ENCODE data around the gene RGS7.
"Not testable (repeated sequence)": the region's sequence is repeated elsewhere in the genome, so short reads cannot be mapped to it uniquely, and the experiment has no call there.

RGS7 gene

GRCh38 chr1:240763771-240764170 lies 593.2 kb downstream of the RGS7 start:
- no peak for DNase-seq

DNA sequence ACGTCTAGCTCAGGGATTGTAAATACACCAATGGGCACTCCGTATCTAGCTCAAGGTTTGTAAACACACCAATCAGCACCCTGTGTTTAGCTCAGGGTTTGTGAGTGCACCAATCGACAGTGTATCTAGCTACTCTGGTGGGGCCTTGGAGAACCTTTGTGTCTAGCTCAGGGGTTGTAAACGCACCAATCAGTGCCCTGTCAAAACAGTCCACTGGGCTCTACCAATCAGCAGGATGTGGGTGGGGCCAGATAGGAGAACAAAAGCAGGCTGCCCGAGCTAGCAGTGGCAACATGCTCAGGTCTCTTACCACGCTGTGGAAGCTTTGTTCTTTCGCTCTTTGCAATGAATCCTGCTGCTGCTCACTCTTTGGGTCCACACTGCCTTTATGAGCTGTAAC lies 593.9 kb downstream of the RGS7 start:
- DNase-seq: not testable (repeated sequence)

- not testable (repeated sequence) for DNase-seq
Observed at GRCh38 chr1:240762471-240762987, 594.5 kb downstream of the RGS7 start.

DNA sequence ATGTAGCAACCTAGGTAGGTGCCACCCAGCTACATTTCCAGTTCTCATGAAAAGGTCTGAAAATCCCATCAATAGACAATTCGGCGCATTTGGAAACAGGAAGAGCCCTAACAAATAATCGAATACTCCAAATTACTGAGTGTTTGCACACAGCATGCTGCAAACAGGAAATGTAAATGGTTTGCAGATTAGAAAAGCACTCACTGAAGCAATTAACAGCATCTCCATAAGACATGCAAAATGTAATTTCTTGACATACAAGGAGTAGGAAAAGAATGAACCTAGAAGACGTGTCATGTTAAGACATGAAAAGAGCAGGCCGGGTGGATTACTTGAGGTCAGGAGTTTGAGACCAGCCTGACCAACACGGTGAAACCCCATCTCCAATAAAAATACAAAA lies 598.2 kb downstream of the RGS7 start:
- not testable (repeated sequence) for DNase-seq

GRCh38 chr1:240758296-240758695 lies 598.7 kb downstream of the RGS7 start:
- no peak for DNase-seq

DNA sequence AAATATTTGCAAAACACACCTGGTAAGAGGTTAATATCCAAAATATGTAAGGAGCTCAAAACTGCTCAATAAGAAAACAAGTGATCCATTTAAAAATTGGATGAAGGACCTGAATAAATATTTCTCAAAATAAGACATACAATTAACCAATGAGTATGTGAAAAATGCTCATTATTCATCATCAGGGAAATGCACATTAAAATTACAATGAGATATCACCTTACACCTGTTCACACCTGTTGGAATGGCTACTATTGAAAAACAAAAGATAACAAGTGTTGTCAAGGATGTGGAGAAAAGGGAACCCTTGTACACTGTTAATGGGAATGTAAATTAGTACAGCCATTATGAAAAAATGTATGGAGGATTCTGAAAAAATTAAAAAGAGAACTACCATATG lies 609.1 kb downstream of the RGS7 start:
- no peak for DNase-seq

DNA sequence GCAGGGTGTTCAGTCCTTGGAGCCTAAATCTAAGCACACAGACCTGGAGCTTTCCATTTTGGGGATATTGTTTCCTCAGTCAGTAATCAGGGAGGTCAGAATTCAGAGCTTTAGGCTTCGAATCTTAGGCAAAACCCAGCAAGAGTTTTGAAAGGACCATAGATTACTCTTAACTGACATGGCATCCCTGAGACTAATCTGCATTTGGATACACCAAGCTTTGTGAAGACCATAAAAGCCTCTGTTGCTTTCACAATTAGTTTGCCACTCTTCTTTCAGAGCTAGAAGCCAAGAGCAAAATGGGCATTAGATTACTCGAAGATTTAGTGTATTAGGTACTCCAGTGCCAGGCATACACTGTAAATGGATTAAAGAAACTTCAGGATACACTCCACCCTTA lies 613.3 kb downstream of the RGS7 start:
- DNase-seq: no peak

DNA sequence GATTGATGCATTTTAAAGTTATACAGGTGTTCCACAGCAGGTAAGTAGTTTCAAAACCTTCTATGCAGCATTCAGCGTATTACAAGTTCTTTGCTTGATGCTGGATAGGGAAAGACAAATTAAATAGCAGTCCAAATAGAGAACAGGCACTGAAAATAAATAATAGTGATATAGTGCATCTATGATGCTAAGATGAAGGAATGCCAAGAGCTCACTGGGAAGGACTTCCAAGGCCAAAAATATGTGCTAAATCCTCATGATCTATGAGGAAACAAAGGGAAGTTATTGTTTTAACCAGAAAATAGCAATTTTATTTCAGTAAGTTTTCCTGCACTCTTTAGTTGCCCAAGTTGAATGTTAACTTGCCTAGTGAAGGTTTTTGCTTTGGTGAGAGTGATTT lies 617.3 kb downstream of the RGS7 start:
- DNase-seq: no peak

GRCh38 chr1:240739139-240739538 lies 617.9 kb downstream of the RGS7 start:
- no peak for DNase-seq

DNA sequence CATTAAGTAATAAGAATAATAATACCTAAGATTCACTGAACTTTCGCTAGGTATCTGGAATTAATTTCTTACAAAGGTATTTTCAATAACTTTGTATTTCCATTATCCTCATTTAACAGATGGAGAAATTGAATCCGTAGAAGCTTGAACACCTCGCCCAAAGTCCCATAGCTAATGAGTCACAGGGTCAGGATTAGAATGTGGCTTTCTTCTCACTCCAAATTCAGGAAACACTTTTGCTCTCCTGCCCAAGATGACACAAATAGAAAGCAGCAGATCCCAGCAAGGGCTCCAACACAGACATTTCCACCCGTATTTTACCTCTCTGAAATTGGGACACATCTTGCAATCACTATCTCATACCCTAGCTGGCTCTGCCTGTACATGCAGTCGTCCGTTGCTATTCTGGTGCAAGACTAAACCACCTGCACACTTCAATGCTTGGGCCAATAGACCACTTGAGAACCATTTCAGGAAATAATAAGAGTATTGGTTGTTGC lies 619.2 kb downstream of the RGS7 start:
- DNase-seq: no peak

GRCh38 chr1:240737298-240737697 lies 619.7 kb downstream of the RGS7 start:
- DNase-seq: no peak

DNA sequence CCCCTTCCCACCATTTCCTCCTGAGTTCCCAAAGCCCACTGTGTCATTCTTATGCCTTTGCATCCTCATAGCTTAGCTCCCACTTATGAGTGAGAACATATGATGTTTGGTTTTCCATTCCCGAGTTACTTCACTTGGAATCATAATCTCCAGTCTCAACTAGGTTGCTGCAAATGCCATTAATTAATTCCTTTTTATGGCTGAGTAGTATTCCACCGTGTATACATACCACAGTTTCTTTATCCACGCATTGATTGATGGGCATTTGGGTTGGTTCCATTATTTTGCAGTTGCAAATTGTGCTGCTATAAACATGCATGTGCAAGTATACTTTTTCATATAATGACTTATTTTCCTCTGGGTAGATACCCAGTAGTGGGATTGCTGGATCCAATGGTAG lies 622.3 kb downstream of the RGS7 start:
- DNase-seq: not testable (repeated sequence)

DNA sequence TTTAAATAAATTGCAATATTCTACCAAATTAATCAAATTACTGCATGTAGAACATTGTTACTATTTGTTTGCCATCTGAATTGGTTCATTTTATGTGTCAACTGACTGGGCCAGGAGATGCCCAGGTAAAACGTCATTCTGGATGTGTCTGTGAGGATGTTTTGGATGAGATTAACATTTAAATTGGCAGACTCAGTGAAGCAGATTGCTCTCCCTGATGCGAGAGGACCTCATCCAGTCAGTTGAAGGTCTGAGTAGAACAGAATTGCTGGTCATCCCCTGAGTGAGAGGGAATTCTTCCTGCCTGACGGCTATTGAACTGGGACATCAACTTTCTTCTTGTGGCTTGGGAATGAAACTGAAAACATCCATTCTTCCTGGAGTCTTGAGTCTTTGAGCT lies 623.0 kb downstream of the RGS7 start:
- no peak for DNase-seq

- DNase-seq: peak; percentile 13 to 59
Observed at GRCh38 chr1:240732390-240732789, 624.6 kb downstream of the RGS7 start.

All from NCI-H524 (cell line).